ENCODE data around the gene SGK2. TPM values are rescaled to one million over a fixed set of nuclear protein-coding genes. Genes with fewer than 3 reads are reported as not detected.
A peak's percentile ranks its signal among the peaks of the same experiment; 100 is the strongest.

Gene SGK2
- total and polyA plus RNA-seq, 2 of the 13 experiments (the other 11 are each of a cell fraction or from before 2014, with no cell fraction given), result 6.2 to 29.4 TPM

- TF ChIP-seq CREM (IDR thresholded peaks at IDR 0.05) (no peak), CREM (CRISPR knock-in tag; IDR thresholded peaks at IDR 0.05) (no peak), ZNF160 (CRISPR knock-in tag; IDR thresholded peaks at IDR 0.05) (peak; percentile 88), GMEB2 (CRISPR knock-in tag; IDR thresholded peaks at IDR 0.05; ENCODE audit: low read depth) (0 out of 2 replicates have a peak, but pooled peaks have one; percentile 44), SALL1 (CRISPR knock-in tag; IDR thresholded peaks at IDR 0.05) (peak; percentile 99), JARID2 (CRISPR knock-in tag; IDR thresholded peaks at IDR 0.05; ENCODE audit: insufficient replicate concordance) (peak; percentile 59), ZNF777 (CRISPR knock-in tag; IDR thresholded peaks at IDR 0.05) (0 out of 2 replicates have a peak, but pooled peaks have one; percentile 38), ZNF20 (CRISPR knock-in tag; IDR thresholded peaks at IDR 0.05) (no peak), ZNF280D (CRISPR knock-in tag; IDR thresholded peaks at IDR 0.05) (0 out of 2 replicates have a peak, but pooled peaks have one; percentile 6), ZBTB40 (IDR thresholded peaks at IDR 0.05) (no peak), ZBTB40 (CRISPR knock-in tag; IDR thresholded peaks at IDR 0.05) (peak; percentile 76; the same call in 1 of the 2 replicates), ARID2 (CRISPR knock-in tag; IDR thresholded peaks at IDR 0.05; ENCODE audit: borderline replicate concordance) (peak; percentile 85), ZSCAN25 (CRISPR knock-in tag; IDR thresholded peaks at IDR 0.05) (peak; percentile 71; the same call in 1 of the 2 replicates), HNF4A (CRISPR knock-in tag; IDR thresholded peaks at IDR 0.05) (peak; percentile 90), PCBP1 (IDR thresholded peaks at IDR 0.05; ENCODE audit: borderline replicate concordance, low read depth, low read length) (no peak), RNF2 (conservative IDR thresholded peaks at IDR 0.05; ENCODE audit: low read depth) (peak; percentile 99)
Observed at GRCh38 chr20:43530321-43531090, 28.3 kb upstream of the SGK2 start (continued).

Data from HepG2 (cell line).